NCI-H1092 treated with DMSO at 0.1 percent for 48 hours (cell line): ENCODE results near the gene CYP3A5.
"Not testable (repeated sequence)": the region's sequence is repeated elsewhere in the genome, so short reads cannot be mapped to it uniquely, and the experiment has no call there.

Source experiments
- DNase-seq: peaks from one replicate; lab custom pipeline; 2025; lab: John Stamatoyannopoulos, UW

Gene CYP3A5

GRCh38 chr7:99642027-99642426, 37.8 kb downstream of the CYP3A5 start:
- DNase-seq = no peak

DNA sequence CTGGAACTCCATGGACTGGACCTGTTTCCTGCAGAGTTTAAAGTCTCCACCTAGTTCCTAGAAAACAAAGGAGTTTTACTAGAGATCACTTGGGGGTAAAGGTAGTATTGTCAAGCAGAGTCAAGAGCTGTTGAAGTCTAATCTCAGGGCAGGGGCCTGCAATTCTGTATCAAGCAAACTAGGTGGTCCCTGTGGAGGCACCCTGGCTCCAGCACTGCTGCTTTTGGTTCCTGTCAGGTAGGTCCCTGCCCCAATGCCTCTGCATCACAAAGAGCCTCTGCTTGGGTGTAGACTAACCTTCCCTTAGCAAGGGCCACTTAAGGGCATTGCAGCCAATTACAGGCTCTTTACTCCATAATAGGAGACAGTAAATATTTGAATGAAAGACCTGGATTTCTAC, 40.5 kb downstream of the CYP3A5 start:
- no peak for DNase-seq

- DNase-seq = no peak
Observed at GRCh38 chr7:99638731-99639130, 41.1 kb downstream of the CYP3A5 start.

DNA sequence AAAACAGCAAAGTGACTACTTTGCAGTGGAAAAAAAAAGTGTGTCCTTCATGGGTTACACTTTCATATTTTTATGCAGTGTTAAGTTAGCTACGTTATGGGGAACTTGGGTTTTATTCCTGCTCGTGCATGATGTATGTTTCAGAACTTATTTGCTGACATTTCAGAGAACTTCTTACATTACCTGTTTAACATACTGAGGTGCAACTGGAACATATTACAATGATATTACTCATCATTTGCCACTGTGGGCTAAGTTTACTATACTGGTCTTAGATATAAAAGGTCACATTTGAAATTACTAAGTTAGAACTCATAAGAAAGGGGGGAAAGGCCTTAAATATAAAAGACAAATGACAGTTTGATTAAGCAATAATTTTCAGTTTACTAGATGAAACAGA, 42.4 kb downstream of the CYP3A5 start:
- DNase-seq = not testable (repeated sequence)

- no peak for DNase-seq
Observed at GRCh38 chr7:99631295-99632109, 48.3 kb downstream of the CYP3A5 start.

DNA sequence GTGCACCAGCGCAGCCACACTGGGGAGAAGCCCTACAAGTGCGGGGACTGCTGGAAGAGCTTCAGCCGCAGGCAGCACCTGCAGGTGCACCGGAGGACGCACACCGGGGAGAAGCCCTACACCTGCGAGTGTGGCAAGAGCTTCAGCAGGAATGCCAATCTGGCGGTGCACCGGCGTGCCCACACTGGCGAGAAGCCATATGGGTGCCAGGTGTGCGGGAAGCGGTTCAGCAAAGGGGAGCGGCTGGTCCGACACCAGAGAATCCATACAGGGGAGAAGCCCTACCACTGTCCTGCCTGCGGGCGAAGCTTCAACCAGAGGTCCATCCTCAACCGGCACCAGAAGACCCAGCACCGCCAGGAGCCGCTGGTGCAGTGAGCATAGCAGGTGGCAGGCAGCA, 50.2 kb downstream of the CYP3A5 start:
- no peak for DNase-seq

GRCh38 chr7:99628471-99629465, 51.0 kb downstream of the CYP3A5 start:
- no peak for DNase-seq

- no peak for DNase-seq
Observed at GRCh38 chr7:99627513-99627912, 52.3 kb downstream of the CYP3A5 start.

DNA sequence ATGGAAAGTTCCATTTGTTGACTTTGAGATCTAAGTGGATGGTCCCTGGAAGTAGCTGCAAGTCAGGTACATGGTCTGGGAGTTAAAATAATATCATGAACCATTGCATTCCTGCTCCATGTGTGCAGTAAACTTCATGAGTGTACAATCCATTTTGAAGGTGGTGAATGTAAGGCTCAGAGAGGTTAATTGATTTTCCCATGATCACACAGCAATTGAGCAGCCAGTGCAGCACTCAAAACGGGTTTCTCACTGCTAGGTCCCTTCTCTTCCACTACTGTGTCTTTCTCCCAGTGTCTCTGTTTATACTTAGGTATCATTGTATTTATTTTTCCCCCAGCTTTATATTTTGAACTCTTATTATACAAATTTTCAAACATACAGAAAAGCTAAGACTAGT, 53.1 kb downstream of the CYP3A5 start:
- DNase-seq = no peak

GRCh38 chr7:99625961-99626360, 53.8 kb downstream of the CYP3A5 start:
- DNase-seq = no peak

GRCh38 chr7:99625321-99625720, 54.5 kb downstream of the CYP3A5 start:
- DNase-seq = no peak

GRCh38 chr7:99624484-99624883, 55.3 kb downstream of the CYP3A5 start:
- DNase-seq = no peak

GRCh38 chr7:99623702-99624447, 55.9 kb downstream of the CYP3A5 start:
- DNase-seq = no peak

- no peak for DNase-seq
Observed at GRCh38 chr7:99623091-99623693, 56.6 kb downstream of the CYP3A5 start.

DNA sequence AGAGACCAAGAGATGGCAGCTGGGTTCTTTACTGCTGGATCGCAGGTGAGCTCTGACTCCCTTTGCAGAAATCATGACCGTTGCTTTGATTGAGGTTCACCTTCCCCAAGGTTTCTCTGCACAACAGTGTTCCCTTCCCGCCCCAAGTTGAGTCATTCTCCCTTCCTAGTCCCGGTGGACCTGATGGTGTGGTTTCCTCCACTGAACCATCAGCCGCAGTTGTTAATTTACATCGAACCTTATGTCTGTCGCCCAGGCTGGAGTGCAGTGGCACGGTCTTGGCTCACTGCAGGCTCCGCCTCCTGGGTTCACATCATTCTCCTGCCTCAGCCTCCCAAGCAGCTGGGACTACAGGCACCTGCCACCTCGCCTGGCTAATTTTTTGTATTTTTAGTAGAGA, 57.2 kb downstream of the CYP3A5 start:
- DNase-seq = no peak

GRCh38 chr7:99621271-99621670, 58.5 kb downstream of the CYP3A5 start:
- no peak for DNase-seq

- no peak for DNase-seq
Observed at GRCh38 chr7:99619571-99620130, 60.1 kb downstream of the CYP3A5 start.

- no peak for DNase-seq
Observed at GRCh38 chr7:99618726-99619125, 61.1 kb downstream of the CYP3A5 start.

DNA sequence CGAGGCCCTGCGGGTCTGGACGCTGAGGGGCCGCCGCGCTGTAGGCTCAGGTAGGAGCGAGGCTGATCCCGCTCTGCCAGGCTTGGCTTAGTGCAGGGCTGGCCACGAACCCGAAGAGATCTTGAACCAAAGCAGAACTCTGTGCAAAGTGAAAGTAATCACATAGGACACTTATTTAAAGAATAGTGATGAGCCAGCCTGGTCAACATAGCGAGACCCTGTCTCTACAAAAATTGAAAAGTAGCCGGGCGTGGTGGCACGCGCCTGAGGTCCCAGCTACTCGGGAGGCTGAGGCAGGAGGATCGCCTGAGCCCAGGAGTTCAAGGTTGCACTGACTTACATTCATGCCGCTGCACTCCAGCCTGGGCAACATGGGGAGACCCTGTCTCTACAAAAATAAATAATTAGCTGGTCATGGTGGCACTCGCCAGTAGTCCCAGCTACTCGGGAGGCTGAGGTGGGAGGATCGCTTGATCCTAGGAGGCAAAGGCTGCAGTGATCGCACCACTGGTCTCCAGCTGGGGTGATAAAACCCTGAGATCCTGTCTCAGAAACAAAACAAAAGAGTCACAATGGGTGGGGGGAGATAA, 62.5 kb downstream of the CYP3A5 start:
- no peak for DNase-seq

- peak; percentile 97 for DNase-seq
Observed at GRCh38 chr7:99616359-99617191, 63.2 kb downstream of the CYP3A5 start, which contains the start of gene ZSCAN25. Gene ZSCAN25 (plus strand): TSS chr7:99616946. CDS start chr7:99619607, 2,661 bp downstream.
